GM21786 (cell line): ENCODE results near the gene CCDC38.
A peak's percentile ranks its signal among the peaks of the same experiment; 100 is the strongest.
"Not testable (repeated sequence)": the region's sequence is repeated elsewhere in the genome, so short reads cannot be mapped to it uniquely, and the experiment has no call there.

ENCODE experiments used
- ATAC-seq: cut with Tn5 transposase; IDR thresholded peaks from one replicate; pipeline ENCODE4 v1.9.1; 2021; ENCODE audit not compliant: unreplicated experiment

CCDC38 gene

DNA sequence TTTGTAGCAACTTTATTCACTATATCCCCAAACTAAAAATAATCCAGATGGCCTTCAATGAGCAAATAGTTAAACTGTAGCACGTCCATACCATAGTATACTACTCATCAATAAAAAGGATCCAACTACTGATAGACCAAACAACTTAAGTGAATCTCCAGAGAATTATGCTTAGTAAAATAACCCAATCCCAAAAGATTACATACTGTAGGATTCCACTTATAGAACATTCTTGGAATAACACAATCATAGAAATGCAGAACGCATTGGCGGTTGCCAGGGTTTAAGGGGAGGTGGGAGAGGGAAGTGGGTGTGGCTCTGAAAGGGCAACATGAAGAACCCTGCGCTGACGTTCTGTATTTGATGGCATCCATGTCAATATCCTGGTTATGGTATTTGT lies 55.1 kb downstream of the CCDC38 start:
- ATAC-seq: no peak

DNA sequence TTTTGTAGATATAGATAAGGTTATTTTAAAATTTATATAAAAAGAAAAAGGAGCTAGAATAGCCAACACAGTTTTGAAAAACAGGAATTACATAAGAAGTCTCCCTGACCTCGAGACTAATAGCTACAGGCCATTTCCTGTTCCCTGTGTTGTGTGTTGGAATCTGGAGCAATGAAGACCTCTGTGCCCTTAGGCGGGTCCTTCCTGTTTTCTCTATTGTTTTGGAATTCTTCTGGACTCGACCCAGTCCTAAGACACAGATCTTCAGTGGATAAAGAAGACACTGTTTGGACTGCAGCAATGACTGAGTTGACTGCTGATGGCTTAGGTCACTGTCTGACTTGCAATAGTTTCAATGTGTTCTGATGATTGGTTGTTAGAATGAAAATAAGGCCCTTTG lies 57.4 kb downstream of the CCDC38 start:
- no peak for ATAC-seq

DNA sequence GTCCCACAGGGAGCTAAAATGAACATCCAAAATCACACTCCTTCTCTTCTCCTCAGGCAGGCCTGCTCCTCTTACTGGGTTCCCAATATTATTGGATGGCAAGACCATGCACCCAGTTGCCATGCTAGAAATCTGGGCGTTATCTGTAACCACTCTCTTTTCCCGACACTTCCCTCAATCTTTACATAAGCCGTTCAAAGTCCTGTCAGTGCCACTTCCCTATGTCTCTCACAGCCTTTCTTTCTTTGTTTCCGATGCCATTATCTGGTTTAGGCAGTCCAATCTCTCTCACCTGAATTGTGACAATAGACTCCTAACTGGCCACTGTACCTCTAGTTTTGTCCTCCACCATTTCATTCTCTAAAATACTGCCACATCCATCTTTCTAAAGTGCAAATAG lies 59.5 kb downstream of the CCDC38 start:
- ATAC-seq: no peak

DNA sequence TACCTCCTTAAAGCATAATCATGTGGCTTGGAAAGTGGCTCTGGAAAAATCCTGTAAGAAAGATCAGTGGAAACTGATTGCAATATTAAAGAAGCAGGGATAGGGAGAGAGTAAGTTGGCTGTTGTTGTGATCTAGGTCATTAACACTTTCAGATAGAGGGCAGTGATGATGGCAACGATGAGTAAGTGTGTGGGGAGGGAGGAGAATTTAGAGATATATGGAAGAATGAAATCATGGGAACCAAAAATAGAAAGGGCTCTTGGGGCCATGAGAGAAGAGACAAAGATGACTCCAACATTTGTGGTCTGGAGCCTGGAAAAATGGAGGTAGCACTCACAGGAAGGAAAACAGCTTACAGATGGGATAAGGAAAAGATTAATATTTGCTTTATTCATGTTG lies 60.3 kb downstream of the CCDC38 start:
- ATAC-seq: no peak

DNA sequence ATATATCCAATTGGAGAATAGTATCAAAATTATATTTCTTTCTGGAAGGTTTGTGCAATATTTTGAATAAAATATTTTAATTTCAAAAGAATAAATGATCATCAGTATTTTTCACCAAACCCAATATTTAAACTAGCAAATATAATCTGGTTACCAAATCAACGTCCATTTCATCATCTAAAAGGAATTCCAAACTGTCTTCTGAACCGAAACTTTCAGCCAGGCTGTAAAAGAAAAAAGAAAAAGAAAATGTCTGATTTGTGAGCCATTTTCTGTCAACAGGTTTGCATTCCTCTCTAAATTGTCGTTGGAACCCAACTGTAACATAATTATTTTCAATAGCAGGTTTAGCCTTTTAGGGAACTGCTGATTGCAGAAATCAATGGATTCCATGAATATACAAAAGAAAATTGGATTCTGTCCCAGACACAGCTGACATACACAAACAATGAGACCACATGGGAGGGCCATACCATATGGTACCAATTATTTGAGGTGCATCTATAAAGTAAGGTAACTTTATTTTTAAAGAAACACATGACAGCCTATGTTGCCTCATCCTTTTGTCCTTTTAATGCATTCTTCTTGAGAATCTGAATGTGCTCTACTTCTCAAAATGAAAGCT lies 61.0 kb downstream of the CCDC38 start:
- no peak for ATAC-seq

DNA sequence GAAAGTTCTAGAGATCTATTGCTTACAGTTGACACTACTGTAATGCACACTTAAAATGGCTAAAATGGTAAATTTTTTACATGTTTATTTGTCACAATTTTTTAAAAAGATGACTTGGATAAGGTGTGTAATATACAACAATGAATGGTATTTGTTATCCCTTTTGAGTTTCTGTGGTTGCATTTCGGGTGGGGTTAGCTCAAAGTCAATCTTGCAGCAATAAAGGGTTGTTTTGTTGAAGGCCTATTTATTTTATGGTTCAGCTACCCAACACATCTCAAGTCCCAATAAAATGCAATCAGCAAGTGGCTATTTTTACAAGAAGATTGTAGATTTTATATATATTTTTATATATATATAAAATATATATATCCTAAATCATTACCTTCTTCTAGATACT lies 61.5 kb downstream of the CCDC38 start:
- no peak for ATAC-seq

DNA sequence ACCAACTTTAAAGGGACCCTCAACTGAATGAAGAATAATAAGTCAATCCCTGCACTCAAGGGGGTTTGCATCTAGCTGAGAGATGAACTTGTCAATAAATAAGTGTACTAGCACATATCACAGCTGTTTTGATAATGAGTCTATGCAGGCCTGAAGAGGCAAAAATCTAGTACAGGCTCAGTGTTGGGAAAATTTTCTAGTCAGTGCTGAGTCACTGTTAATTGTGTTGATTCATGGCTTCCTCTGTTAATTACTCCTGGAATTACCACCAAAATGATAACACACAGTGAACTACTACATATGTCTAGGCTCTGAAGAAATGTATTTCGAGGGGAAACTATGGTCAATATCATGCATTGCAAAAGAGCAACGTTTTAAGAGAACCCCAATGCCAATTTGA lies 64.8 kb downstream of the CCDC38 start:
- ATAC-seq: no peak

DNA sequence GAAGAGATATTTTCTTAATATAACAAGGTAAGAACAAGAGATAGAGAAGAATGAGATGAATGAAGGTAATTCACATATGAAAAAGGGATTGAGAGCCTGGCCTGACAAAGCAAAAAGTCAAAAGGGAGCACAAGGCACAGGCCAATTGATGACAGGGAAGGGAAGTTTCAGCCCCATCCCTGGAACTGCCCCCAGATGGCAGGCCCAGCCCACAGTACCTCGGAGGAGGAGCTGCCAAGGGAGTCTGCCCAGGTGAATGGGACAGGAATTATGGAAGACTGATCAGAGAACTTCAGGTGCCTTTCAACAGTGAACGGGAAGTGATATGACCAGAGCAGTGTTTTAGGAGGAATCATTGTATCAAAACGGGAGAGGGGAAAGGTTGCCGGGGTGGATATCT lies 68.0 kb downstream of the CCDC38 start:
- ATAC-seq: no peak

DNA sequence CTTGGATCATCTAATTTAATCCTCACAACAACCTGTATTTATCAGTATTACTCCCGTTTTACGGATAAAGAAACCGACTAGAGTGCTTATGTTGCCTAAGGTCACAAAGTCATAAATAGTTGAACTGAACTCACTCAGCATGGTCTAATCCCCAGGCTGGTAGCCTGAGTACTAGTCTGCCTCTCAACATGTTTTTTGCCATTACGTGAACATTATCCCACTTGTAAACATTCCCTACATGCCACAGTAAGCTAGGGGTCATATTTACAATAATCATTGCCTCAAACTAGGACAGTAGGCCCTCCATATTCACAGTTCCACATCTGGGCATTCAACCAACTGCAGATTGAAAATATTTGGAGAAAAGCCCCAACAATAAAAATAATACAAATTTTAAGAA lies 71.5 kb downstream of the CCDC38 start:
- no peak for ATAC-seq

DNA sequence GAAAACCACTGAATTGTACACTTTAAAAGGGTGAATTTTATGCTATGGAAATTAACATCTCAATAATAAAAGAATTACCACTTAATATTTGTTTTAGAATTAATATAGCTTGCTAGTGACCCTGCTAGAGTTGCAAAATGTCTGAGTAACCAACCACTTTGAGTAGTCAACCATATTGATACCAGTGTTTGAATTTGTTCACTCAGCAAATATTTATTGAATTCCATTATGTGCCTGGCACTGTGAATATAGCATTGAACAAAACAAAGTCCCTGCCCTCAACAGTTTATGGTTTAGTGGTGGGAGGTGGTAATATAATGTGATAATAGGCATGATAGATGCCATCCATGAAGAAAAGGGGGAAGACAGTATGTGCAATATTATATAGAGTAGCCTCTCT lies 79.1 kb downstream of the CCDC38 start:
- no peak for ATAC-seq

DNA sequence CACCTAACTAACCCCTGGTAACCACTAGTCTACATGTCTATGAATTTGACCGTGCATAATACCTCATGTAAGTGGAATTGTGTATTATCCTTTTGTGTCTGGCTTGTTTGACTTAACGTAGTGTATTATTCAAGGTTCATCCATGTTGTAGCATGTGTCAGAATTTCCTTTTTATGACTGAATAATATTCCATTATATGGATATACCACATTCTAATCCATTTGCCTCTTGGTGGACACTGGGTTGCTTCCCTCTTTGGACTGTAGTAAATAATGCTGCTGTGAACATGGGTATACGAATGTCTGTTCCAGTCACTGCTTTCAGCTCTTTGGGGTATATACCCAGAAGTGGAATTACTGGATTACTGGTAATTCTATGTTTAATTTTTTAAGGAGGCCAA lies 80.4 kb downstream of the CCDC38 start:
- ATAC-seq: no peak

DNA sequence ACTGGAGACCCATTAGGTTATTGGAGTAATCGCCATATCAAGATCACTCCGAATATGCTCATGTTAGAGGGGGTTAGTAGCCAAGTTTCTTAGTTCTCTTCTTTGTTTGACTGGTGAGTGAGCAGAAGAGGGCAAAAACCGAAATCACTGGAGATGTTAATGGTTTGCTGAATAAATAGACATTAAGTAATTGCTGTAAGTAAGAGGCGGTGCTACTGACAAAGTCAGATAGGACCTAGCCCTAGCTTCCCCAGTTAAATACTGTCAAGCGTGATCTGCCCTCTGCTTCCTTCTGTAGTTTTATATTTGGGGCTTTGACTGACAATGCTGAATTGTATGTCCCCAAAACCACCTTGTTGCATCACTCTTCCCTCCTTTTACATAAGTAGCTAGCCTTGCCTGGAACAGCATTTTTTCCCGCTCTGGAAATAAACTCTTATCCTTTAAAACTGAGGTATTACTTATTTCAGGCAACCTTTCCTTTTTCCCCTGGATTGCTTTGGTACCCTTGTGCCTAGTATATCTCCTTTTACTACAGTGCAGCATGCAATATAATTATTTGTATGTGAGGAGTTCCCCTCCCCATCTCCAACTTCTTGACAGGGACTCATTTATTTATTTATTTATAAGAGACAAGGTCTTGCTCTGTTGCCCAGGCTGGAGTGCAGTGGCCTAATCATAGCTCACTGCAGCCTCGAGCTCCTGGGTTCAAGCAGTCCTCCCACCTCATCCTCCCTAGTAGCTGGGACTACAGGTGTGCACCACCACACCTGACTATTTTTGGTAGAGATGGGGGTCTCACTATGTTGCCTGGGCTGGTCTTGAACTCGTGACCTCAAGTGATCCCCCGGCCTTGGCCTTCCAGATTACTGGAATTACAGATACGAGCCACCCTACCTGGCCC lies 82.2 kb downstream of the CCDC38 start:
- ATAC-seq: no peak

DNA sequence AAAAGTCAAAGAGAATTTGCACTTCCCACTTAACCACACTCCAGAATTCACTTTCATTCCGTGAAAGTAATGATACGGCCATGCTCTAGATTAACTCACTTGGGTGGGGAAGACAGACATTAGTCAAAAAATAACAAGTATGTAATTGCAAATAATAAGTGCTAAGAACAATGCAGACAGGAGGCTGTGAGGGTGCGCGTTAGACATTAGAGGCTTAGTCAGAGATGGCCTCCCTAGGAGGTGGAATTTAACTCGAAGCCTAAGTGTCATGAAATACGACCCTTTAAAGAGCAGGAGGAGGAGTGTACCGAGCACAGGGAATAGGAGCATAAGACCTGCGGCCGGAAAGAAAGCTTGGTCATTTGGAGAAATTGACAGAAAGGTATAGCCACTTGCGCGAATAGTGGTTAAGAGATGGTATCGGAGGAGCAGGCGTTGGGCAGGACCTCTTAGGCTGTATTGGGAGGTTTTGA lies 83.0 kb downstream of the CCDC38 start:
- ATAC-seq: no peak

DNA sequence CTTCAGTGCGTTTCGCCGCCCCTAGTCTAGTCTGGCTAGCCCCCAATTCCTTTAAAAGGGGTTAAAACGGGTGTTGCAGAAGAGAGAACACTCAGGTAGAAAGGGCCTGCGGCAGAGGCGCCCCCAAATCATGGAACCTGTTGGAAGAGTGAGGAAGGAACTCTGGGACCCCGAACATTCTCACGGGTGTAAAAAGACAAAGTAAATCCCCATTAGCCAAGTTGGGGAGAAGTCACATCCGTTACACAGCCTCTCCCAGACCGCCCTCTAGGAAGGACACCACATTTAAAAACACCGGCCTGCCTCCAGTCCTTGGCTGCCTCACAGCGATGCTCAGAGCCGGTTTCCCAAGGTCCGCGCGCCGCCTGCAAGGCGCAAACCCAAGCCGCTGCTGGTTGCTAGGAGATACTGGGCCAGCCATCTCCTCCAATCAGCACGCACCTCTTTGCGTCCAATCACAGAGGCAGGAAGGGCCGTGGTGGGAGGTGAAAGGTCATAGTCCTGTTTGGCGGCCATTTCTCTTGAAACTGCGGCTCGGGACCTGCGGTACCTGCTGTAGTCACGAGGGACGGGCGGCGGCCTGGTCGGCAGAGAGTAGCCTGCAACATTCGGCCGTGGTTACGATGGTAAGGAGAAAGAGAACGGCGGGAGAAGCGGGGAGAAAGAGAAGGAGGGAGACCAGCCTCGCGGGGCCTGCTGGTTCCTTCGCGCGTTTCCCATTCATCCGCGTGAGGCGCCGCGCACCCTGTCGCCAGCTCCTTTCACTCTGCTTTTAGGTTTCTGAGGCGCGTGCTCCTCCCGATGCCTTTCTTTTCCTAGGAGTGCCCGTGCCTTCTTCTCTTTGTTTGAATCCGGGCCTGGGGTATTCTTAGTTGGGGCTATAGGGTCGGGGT lies 83.7 kb downstream of the CCDC38 start, which contains the start of gene SNRPF:
TSS of gene SNRPF (plus strand) at position 502 of the 893 bp plus-strand sequence. CDS start at position 624, 122 bp downstream.
- ATAC-seq: peak; percentile 100

DNA sequence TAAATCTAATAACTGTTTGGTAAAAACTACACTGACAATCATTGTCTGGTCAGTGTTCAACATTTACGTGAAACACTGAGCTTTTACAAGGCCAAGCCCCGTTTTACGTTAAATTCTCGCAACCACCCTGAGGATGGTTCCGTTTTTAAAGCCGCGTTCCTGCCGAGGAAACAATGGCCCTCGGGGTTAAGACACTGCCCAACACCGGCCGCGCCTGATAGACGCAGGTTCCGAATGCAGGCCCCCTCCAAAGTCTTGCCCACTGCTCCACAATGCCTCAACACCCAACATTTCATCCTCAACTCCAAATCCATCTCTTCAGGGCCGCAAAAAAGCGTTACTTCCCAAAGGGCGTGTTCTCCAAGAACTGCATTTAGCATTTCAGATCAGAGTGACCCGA lies 84.6 kb downstream of the CCDC38 start:
- ATAC-seq: no peak

DNA sequence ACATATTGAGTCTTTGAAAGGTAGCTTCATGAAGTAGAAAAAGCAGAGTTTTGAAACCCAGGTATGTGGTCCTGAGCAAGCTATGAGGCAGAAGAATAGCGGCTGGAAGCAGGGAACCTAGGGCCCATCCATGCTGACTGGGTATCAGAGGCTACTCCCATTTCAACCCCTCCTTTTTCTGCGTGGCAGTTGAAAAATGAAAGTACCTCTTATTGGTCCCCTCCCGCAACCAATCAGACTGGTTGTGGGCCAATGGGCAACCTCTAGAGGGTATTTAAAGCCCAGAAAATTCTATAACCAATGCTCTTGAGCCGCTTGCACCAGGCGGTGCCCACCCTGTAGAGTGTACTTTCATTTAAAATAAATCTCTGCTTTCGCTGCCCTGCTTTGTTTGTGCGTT lies 85.3 kb downstream of the CCDC38 start:
- no peak for ATAC-seq

DNA sequence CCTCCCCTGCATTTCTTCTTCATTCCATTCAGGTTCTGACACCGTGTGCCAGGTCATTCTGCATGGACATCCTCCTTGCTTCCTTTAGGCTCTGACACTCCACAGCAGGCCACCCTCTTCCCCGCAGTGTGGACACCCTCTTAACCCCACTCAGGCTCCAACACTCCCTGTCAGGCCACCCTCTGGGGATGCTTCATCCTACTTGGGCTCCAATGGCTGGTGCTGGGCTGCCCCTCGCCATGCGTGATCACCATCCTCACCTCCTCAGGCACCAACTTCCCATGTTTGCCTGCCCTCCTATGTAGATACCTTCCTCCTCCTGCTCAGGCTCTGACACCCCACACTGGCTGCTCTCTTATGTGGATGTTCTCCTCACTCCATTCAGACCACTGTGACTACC lies 90.3 kb downstream of the CCDC38 start:
- no peak for ATAC-seq

DNA sequence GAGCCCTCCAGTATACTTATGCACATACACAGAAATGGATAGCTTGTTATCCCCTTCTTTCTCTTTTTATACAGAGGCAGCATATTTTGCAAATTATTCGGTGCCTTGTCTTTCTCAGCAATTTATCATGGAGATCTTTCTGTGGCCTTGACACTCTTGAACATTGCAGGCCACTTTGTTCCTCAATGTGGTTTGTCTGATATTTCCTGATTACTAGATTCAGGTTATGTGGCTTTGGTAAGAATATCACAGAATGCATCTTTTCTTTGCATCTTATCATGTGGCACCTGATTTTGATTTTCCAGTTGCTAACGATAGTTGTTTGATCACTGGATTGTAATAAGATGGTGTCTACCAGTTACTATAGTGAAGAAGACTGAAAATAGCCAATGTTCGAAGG lies 90.8 kb downstream of the CCDC38 start:
- no peak for ATAC-seq

DNA sequence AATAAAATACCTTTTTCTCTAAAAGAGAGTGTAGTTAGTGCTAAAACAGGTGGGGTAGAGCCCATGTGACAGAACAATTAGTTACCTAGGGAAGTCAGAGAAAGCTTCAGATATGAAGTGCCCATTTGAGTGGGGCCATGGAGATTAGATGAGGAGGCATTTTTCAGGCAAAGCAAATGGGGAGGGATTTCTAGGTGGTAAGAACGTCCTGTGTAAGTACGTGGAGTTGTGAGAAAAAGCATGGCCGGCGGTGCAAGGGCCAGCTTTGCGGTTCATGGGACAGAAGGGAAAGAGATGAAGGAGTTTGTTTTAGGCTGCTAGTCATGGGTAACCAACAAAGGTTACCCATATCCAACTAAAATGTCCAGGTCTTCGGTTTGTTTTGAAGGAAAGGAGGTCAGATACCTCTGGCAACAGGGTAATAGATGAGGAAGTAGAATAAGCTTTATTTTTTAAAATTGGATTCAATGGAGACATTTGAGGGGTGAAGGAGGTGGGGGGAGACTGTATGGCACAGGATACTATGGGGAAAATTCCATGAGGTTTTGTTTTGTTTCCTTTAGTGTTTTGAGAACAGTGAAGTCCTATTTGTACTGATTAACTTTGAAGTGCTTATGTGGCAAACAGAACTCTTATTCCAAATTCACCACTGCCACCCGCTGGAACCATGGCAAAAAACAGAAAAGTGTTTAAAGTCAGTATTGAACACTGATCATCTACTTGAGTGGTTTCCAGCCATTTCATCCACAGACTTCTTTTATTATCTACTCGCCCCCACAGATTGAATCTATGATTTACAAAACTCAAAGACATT lies 93.6 kb downstream of the CCDC38 start:
- no peak for ATAC-seq

DNA sequence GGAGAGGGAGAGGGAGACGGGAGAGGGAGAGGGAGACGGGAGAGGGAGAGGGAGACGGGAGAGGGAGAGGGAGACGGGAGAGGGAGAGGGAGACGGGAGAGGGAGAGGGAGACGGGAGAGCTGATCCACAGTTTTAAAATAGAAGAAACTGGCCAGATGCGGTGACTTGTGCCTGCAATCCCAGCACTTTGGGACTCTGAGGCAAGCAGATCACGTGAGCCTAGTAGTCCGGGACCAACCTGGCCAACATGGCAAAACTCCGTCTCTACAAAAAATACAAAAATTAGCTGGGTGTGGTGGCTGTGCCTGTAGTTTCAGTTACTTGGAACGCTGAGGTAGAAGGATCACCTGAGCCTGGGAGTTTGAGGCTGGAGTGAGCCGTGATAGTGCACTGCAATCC lies 100.0 kb downstream of the CCDC38 start:
- ATAC-seq: not testable (repeated sequence)

DNA sequence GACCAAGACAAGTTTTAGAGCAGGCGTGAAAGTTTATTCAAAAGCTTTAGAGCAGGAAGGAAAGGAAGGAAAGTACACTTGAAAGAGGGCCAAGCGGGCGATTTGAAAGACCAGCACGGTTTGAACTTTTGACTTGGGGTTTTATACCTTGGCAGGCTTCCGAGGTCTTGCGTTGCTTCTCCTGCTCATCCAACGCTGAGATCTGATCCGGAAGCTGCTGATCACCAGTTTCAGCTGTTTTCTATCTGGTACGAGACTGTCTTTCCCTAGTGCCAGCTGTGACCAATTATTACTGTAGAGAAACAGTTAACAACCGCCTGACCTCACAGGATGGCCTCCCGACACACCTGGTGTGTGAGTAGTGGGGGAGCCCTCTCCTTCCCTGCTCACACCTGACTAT lies 104.3 kb downstream of the CCDC38 start:
- no peak for ATAC-seq
